ENCODE measurements around the gene MOV10. TPM values are rescaled to one million over a fixed set of nuclear protein-coding genes. Genes with fewer than 3 reads are reported as not detected.
"Not testable (repeated sequence)": the region's sequence is repeated elsewhere in the genome, so short reads cannot be mapped to it uniquely, and the experiment has no call there.

The MOV10 gene
- total RNA-seq, 1 donor, result 38.7 TPM

GRCh38 chr1:112720800-112721199 lies 46.3 kb downstream of the MOV10 start:
- no peaks in the 10 kb centered on the region for H3K9me3 ChIP-seq (ENCODE audit: low read depth, low read length)
- peaks cover 22% of the 10 kb centered on the region for H3K4me1 ChIP-seq (ENCODE audit: insufficient read depth, low read length)
- H3K27ac ChIP-seq (ENCODE audit: low read depth, low read length), result no peak overlapping the region
- H3K4me3 ChIP-seq (ENCODE audit: insufficient read depth, low read length), result no peak overlapping the region
- H3K4me2 ChIP-seq (ENCODE audit: insufficient read depth, low read length), result no peak overlapping the region
- peak; percentile 41 for DNase-seq (ENCODE audit: insufficient read length, low spot score, missing footprints)
- no peaks in the 10 kb centered on the region for H3K79me2 ChIP-seq (ENCODE audit: insufficient read depth, low read length)
- no peak overlapping the region for H2AFZ ChIP-seq (ENCODE audit: low read length)
- no peaks in the 10 kb centered on the region for H3K27me3 ChIP-seq (ENCODE audit: insufficient read depth, low read length)
- no peak for TF ChIP-seq CTCF (IDR thresholded peaks at IDR 0.05; ENCODE audit: extremely low read depth, low read depth, low read length)
- no peaks in the 10 kb centered on the region for H3K36me3 ChIP-seq (ENCODE audit: insufficient read depth, low read length)
- no peaks in the 10 kb centered on the region for H4K20me1 ChIP-seq (ENCODE audit: insufficient read depth, low read length)

GRCh38 chr1:112721294-112721693 lies 46.8 kb downstream of the MOV10 start:
- DNase-seq (ENCODE audit: insufficient read length, low spot score, missing footprints), result peak; percentile 3
- peaks cover 18% of the 10 kb centered on the region for H3K4me1 ChIP-seq (ENCODE audit: insufficient read depth, low read length)
- not testable (repeated sequence) for H3K4me2 ChIP-seq (ENCODE audit: insufficient read depth, low read length); H4K20me1 ChIP-seq (ENCODE audit: insufficient read depth, low read length); H3K79me2 ChIP-seq (ENCODE audit: insufficient read depth, low read length); H3K36me3 ChIP-seq (ENCODE audit: insufficient read depth, low read length); H3K9me3 ChIP-seq (ENCODE audit: low read depth, low read length); H3K4me3 ChIP-seq (ENCODE audit: insufficient read depth, low read length); H3K27me3 ChIP-seq (ENCODE audit: insufficient read depth, low read length); H2AFZ ChIP-seq (ENCODE audit: low read length); H3K27ac ChIP-seq (ENCODE audit: low read depth, low read length)

GRCh38 chr1:112721966-112722524 lies 47.6 kb downstream of the MOV10 start:
- Histone ChIP-seq H3K4me2 (ENCODE audit: insufficient read depth, low read length) (no peak overlapping the region), H2AFZ (ENCODE audit: low read length) (peak overlapping the region; percentile 77)
- no peak for TF ChIP-seq CTCF (IDR thresholded peaks at IDR 0.05; ENCODE audit: extremely low read depth, low read depth, low read length)

GRCh38 chr1:112722601-112723510 lies 48.4 kb downstream of the MOV10 start:
- Histone ChIP-seq H3K4me1 (ENCODE audit: insufficient read depth, low read length) (peaks cover 18% of the 10 kb centered on the region), H3K4me2 (ENCODE audit: insufficient read depth, low read length) (peak overlapping the region; percentile 51), H4K20me1 (ENCODE audit: insufficient read depth, low read length) (no peaks in the 10 kb centered on the region), H3K4me3 (ENCODE audit: insufficient read depth, low read length) (no peak overlapping the region), H3K27me3 (ENCODE audit: insufficient read depth, low read length) (no peaks in the 10 kb centered on the region), H3K27ac (ENCODE audit: low read depth, low read length) (peak overlapping the region; percentile 33), H3K9me3 (ENCODE audit: low read depth, low read length) (no peaks in the 10 kb centered on the region), H3K36me3 (ENCODE audit: insufficient read depth, low read length) (no peaks in the 10 kb centered on the region), H2AFZ (ENCODE audit: low read length) (peak overlapping the region; percentile 78), H3K79me2 (ENCODE audit: insufficient read depth, low read length) (no peaks in the 10 kb centered on the region)
- TF ChIP-seq CTCF (IDR thresholded peaks at IDR 0.05; ENCODE audit: extremely low read depth, low read depth, low read length), result peak; percentile 9
- peak; percentile 88 for DNase-seq (ENCODE audit: insufficient read length, low spot score, missing footprints)

More at GRCh38 chr1:112721966-112722524, 47.6 kb downstream of the MOV10 start:
- Histone ChIP-seq H3K79me2 (ENCODE audit: insufficient read depth, low read length) (no peaks in the 10 kb centered on the region), H3K36me3 (ENCODE audit: insufficient read depth, low read length) (no peaks in the 10 kb centered on the region), H3K27ac (ENCODE audit: low read depth, low read length) (no peak overlapping the region), H4K20me1 (ENCODE audit: insufficient read depth, low read length) (no peaks in the 10 kb centered on the region), H3K4me3 (ENCODE audit: insufficient read depth, low read length) (no peak overlapping the region), H3K9me3 (ENCODE audit: low read depth, low read length) (no peaks in the 10 kb centered on the region), H3K4me1 (ENCODE audit: insufficient read depth, low read length) (peaks cover 18% of the 10 kb centered on the region), H3K27me3 (ENCODE audit: insufficient read depth, low read length) (no peaks in the 10 kb centered on the region)
- DNase-seq (ENCODE audit: insufficient read length, low spot score, missing footprints), result peak; percentile 35
